ENCODE results near the gene XPR1.

DNA sequence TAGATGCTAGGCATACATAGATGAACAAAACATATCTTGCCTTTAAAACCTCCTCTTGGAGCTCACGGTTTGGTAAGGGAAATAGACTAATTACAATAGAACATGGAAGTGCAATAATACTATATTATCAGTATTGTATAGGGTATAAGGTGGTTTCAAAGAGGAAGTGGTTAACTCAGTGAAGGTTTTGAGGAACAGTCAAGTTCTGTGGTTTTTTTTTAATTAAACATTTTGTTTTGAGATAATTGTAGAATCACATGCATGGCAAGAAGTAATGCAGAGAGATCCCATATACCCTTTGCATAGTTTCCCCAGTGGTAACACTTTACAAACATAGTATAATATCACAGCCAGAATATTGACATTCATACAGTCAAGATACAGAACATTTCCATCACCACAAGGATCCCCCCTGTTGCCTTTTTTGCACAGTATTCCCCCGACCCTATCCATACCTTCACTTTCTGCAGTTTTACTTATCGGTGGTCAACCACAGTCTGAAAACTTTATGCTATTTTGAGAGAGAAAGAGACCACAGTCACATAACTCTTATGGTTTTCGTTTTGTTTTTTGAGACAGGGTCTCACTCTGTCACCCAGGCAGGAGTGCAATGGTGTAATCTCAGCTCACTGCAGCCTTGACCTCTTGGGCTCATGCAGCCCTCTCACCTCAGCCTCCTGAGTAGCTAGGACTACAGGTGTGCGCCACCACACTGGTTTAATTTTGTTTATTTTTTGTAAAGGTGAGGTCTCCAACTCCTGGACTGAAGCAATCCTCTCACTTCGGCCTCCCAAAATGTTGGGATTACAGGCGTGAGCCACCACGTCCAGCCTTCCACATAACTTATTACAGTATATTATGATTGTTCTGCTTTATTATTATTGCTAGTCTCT lies 220.4 kb downstream of the XPR1 start:
- no peak for TF ChIP-seq GABPA (IDR thresholded peaks at IDR 0.05; ENCODE audit: borderline replicate concordance, insufficient read depth, low read length)
- no peak for TF ChIP-seq RNF2 (IDR thresholded peaks at IDR 0.05; ENCODE audit: borderline replicate concordance, low read depth, low read length, missing control alignments, poor library complexity, severe bottlenecking)

All from H1 (cell line).